Subcutaneous adipose tissue (tissue), 4 donors: Measurements from ENCODE around the gene CYGB. TPM values are rescaled to one million over a fixed set of nuclear protein-coding genes. Genes with fewer than 3 reads are reported as not detected.

Experiments
- CTCF ChIP-seq: fragments of 450-650 bp; IDR thresholded peaks from one replicate; pipeline ENCODE4 v1.5.1; 2016; ENCODE audit warnings: low read depth, mild to moderate bottlenecking, control low read depth, antibody characterized with exemption, moderate library complexity
- total RNA-seq, 4 donors: library from RNA; depleted of rRNA; stranded (reverse); fragments of >200 nt; gene quantifications; one replicate each; pipeline ENCODE4 v1.1.0, GENCODE V29; 2016

The CYGB gene
- total RNA-seq, 4 donors from 2014 or later, result 29.9 to 48.6 (median 40.3) TPM

GRCh38 chr17:76500074-76500746, 37.3 kb downstream of the CYGB start:
- no peak for TF ChIP-seq CTCF

- TF ChIP-seq CTCF, result no peak
These were observed 38.2 kb downstream of the CYGB start for GRCh38 chr17:76499267-76499667.

GRCh38 chr17:76498876-76499251, 38.6 kb downstream of the CYGB start:
- no peak for TF ChIP-seq CTCF

- TF ChIP-seq CTCF, result no peak
These were observed 39.3 kb downstream of the CYGB start for GRCh38 chr17:76497979-76498875.

- TF ChIP-seq CTCF, result no peak
These were observed 39.9 kb downstream of the CYGB start for GRCh38 chr17:76497699-76497978.

GRCh38 chr17:76496464-76496863, 41.0 kb downstream of the CYGB start:
- TF ChIP-seq CTCF, result no peak

GRCh38 chr17:76495663-76496400, 41.7 kb downstream of the CYGB start:
- no peak for TF ChIP-seq CTCF
